ENCODE data around the gene MTG2. TPM values are rescaled to one million over a fixed set of nuclear protein-coding genes. Genes with fewer than 3 reads are reported as not detected.

Gene MTG2
- polyA plus RNA-seq, 1 donor from 2014 or later, result 36.1 TPM

- H3K4me2 ChIP-seq (ENCODE audit: low read length), result no peak overlapping the region
- peaks cover 53% of the 10 kb centered on the region for H4K20me1 ChIP-seq (ENCODE audit: insufficient read depth)
- peak overlapping the region; percentile 44 for H3K4me3 ChIP-seq (ENCODE audit: low read length)
- no peaks in the 10 kb centered on the region for H3K36me3 ChIP-seq (ENCODE audit: insufficient read depth, low read length)
- no peaks in the 10 kb centered on the region for H3K9me2 ChIP-seq (ENCODE audit: insufficient read depth, low read length)
- no peaks in the 10 kb centered on the region for H3K27me3 ChIP-seq (ENCODE audit: insufficient read depth, low read depth, low read length)
- H2AFZ ChIP-seq (ENCODE audit: low read depth, low read length), result no peak overlapping the region
- peaks cover 72% of the 10 kb centered on the region for H3K79me2 ChIP-seq (replicated peaks; ENCODE audit: insufficient read depth, low read length)
- TF ChIP-seq POLR2AphosphoS5 (IDR thresholded peaks at IDR 0.05) (no peak), RAD21 (conservative IDR thresholded peaks at IDR 0.05) (no peak), TAF1 (IDR thresholded peaks at IDR 0.05; ENCODE audit: low read depth) (no peak), SMC3 (conservative IDR thresholded peaks at IDR 0.05; ENCODE audit: poor library complexity) (no peak), EP300 (conservative IDR thresholded peaks at IDR 0.05; ENCODE audit: poor library complexity, severe bottlenecking) (no peak), MXI1 (conservative IDR thresholded peaks at IDR 0.05; ENCODE audit: poor library complexity, severe bottlenecking) (no peak), EZH2 (IDR thresholded peaks at IDR 0.05; ENCODE audit: borderline replicate concordance, insufficient read depth, low read length, poor library complexity, severe bottlenecking) (no peak), REST (IDR thresholded peaks at IDR 0.05; ENCODE audit: borderline replicate concordance) (no peak)
- TF ChIP-seq, protein P1, sequence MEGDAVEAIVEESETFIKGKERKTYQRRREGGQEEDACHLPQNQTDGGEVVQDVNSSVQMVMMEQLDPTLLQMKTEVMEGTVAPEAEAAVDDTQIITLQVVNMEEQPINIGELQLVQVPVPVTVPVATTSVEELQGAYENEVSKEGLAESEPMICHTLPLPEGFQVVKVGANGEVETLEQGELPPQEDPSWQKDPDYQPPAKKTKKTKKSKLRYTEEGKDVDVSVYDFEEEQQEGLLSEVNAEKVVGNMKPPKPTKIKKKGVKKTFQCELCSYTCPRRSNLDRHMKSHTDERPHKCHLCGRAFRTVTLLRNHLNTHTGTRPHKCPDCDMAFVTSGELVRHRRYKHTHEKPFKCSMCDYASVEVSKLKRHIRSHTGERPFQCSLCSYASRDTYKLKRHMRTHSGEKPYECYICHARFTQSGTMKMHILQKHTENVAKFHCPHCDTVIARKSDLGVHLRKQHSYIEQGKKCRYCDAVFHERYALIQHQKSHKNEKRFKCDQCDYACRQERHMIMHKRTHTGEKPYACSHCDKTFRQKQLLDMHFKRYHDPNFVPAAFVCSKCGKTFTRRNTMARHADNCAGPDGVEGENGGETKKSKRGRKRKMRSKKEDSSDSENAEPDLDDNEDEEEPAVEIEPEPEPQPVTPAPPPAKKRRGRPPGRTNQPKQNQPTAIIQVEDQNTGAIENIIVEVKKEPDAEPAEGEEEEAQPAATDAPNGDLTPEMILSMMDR (IDR thresholded peaks at IDR 0.05; ENCODE audit: poor library complexity, severe bottlenecking), result no peak
- no peak overlapping the region for H3K9ac ChIP-seq (ENCODE audit: low read length)
- no peaks in the 10 kb centered on the region for H3K9me3 ChIP-seq (ENCODE audit: low read length)
- H3F3A ChIP-seq (ENCODE audit: insufficient read depth, low read length, poor library complexity, severe bottlenecking), result no peaks in the 10 kb centered on the region
- H3K27ac ChIP-seq (ENCODE audit: low read length), result peak overlapping the region; percentile 64
Measured at GRCh38 chr20:62148908-62149314, 33.9 kb upstream of the MTG2 start.

- H3K27ac ChIP-seq (ENCODE audit: low read length), result peak overlapping the region; percentile 64
- peak overlapping the region; percentile 23 for H3K9ac ChIP-seq (ENCODE audit: low read length)
- H4K20me1 ChIP-seq (ENCODE audit: insufficient read depth), result peaks cover 50% of the 10 kb centered on the region
Measured at GRCh38 chr20:62149532-62150309, 33.1 kb upstream of the MTG2 start.

More at GRCh38 chr20:62149532-62150309, 33.1 kb upstream of the MTG2 start:
- Histone ChIP-seq H3F3A (ENCODE audit: insufficient read depth, low read length, poor library complexity, severe bottlenecking) (no peaks in the 10 kb centered on the region), H3K36me3 (ENCODE audit: insufficient read depth, low read length) (no peaks in the 10 kb centered on the region), H2AFZ (ENCODE audit: low read depth, low read length) (no peak overlapping the region), H3K79me2 (replicated peaks; ENCODE audit: insufficient read depth, low read length) (peaks cover 74% of the 10 kb centered on the region), H3K4me2 (ENCODE audit: low read length) (no peak overlapping the region), H3K9me3 (ENCODE audit: low read length) (no peaks in the 10 kb centered on the region), H3K9me2 (ENCODE audit: insufficient read depth, low read length) (no peaks in the 10 kb centered on the region), H3K4me3 (ENCODE audit: low read length) (peak overlapping the region; percentile 44), H3K27me3 (ENCODE audit: insufficient read depth, low read depth, low read length) (no peaks in the 10 kb centered on the region)
- TF ChIP-seq TAF1 (IDR thresholded peaks at IDR 0.05; ENCODE audit: low read depth) (no peak), MXI1 (conservative IDR thresholded peaks at IDR 0.05; ENCODE audit: poor library complexity, severe bottlenecking) (peak; percentile 94), SMC3 (conservative IDR thresholded peaks at IDR 0.05; ENCODE audit: poor library complexity) (no peak), EZH2 (IDR thresholded peaks at IDR 0.05; ENCODE audit: borderline replicate concordance, insufficient read depth, low read length, poor library complexity, severe bottlenecking) (no peak), EP300 (conservative IDR thresholded peaks at IDR 0.05; ENCODE audit: poor library complexity, severe bottlenecking) (peak; percentile 88), POLR2AphosphoS5 (IDR thresholded peaks at IDR 0.05) (peak; percentile 94), RAD21 (conservative IDR thresholded peaks at IDR 0.05) (no peak)
- TF ChIP-seq, protein P1 (IDR thresholded peaks at IDR 0.05; ENCODE audit: poor library complexity, severe bottlenecking), result no peak

Measured in neural cell (in vitro differentiated cells).